Neural cell (in vitro differentiated cells): ENCODE measurements around the gene OR2S2. TPM values are rescaled to one million over a fixed set of nuclear protein-coding genes. Genes with fewer than 3 reads are reported as not detected.

Source experiments
- H2AFZ ChIP-seq: fragments of 200-600, 300-800 bp; sonication (generic), shearing (Covaris generic); 2 replicates; pipeline ENCODE4 v1.6.0; 2014; ENCODE audit warnings: low read depth, mild to moderate bottlenecking, antibody characterized with exemption, low read length, moderate library complexity
- H3F3A ChIP-seq: fragments of 200-600 bp; shearing (Covaris generic); 2 replicates; pipeline ENCODE4 v1.6.1; 2016; ENCODE audit warnings: mild to moderate bottlenecking, moderate library complexity, mixed read lengths, antibody characterized with exemption, low read length; ENCODE audit not compliant: insufficient read depth, poor library complexity, severe bottlenecking
- H3K27ac ChIP-seq: fragments of 200-600, 300-800 bp; sonication (generic), shearing (Covaris generic); 2 replicates; pipeline ENCODE4 v1.5.1; 2014; ENCODE audit warnings: mild to moderate bottlenecking, low read length, moderate library complexity
- H3K27me3 ChIP-seq: fragments of 300-800, 200-600 bp; sonication (generic), shearing (Covaris generic); 2 replicates; pipeline ENCODE4 v1.6.0; 2014; ENCODE audit warnings: mild to moderate bottlenecking, low read depth, low read length, moderate library complexity; ENCODE audit not compliant: insufficient read depth
- H3K36me3 ChIP-seq: fragments of 300-800, 200-600 bp; sonication (generic), shearing (Covaris generic); 2 replicates; pipeline ENCODE4 v1.5.1; 2014; ENCODE audit warnings: mild to moderate bottlenecking, antibody characterized with exemption, low read length, moderate library complexity; ENCODE audit not compliant: insufficient read depth
- H3K4me2 ChIP-seq: fragments of 300-800, 200-600 bp; sonication (generic), shearing (Covaris generic); 2 replicates; pipeline ENCODE4 v1.6.0; 2014; ENCODE audit warnings: mild to moderate bottlenecking, low read length
- H3K4me3 ChIP-seq: fragments of 300-800, 200-600 bp; sonication (generic), shearing (Covaris generic); 2 replicates; pipeline ENCODE4 v1.5.1; 2014; ENCODE audit warnings: mild to moderate bottlenecking, low read length, moderate library complexity
- H3K79me2 ChIP-seq: fragments of 200-600 bp; shearing (Covaris generic); replicated peaks from 2 replicates; pipeline ENCODE4 v1.6.0; 2014; ENCODE audit warnings: mild to moderate bottlenecking, low read length, moderate library complexity; ENCODE audit not compliant: insufficient read depth
- H3K9ac ChIP-seq: fragments of 300-800, 200-600 bp; sonication (generic), shearing (Covaris generic); 2 replicates; pipeline ENCODE4 v1.6.1; 2016; ENCODE audit warnings: mild to moderate bottlenecking, low read length, mixed read lengths
- H3K9me2 ChIP-seq: fragments of 200-600 bp; shearing (Covaris generic); 2 replicates; pipeline ENCODE4 v1.6.1; 2016; ENCODE audit warnings: mild to moderate bottlenecking, low read length, mixed read lengths; ENCODE audit not compliant: insufficient read depth
- H3K9me3 ChIP-seq: fragments of 200-600, 300-800 bp; sonication (generic), shearing (Covaris generic); 2 replicates; pipeline ENCODE4 v1.6.1; 2016; ENCODE audit warnings: mild to moderate bottlenecking, mixed run types, low read length, moderate library complexity, mixed read lengths
- H4K20me1 ChIP-seq: fragments of 200-600 bp; shearing (Covaris generic); 2 replicates; pipeline ENCODE4 v1.6.1; 2016; ENCODE audit warnings: mild to moderate bottlenecking, mixed run types; ENCODE audit not compliant: insufficient read depth
- CTCF ChIP-seq: fragments of 450-650 bp; IDR thresholded peaks from 2 replicates; pipeline ENCODE4 v1.5.1; 2014; ENCODE audit warnings: antibody characterized with exemption, mild to moderate bottlenecking, moderate library complexity; ENCODE audit not compliant: poor library complexity, severe bottlenecking
- EP300 ChIP-seq: fragments of 450-650 bp; conservative IDR thresholded peaks from 2 replicates; pipeline ENCODE4 v1.6.1; 2014; ENCODE audit warnings: antibody characterized with exemption, mild to moderate bottlenecking, moderate library complexity; ENCODE audit not compliant: poor library complexity, severe bottlenecking
- EZH2 ChIP-seq: fragments of 200-600, 300-800 bp; shearing (Covaris generic), sonication (generic); IDR thresholded peaks from 2 replicates; pipeline ENCODE4 v1.6.1; 2014; ENCODE audit warnings: antibody characterized with exemption, low read length, borderline replicate concordance, mild to moderate bottlenecking; ENCODE audit not compliant: insufficient read depth, poor library complexity, severe bottlenecking
- MXI1 ChIP-seq: fragments of 450-650 bp; conservative IDR thresholded peaks from 2 replicates; pipeline ENCODE4 v1.6.1; 2014; ENCODE audit warnings: antibody characterized with exemption, mild to moderate bottlenecking; ENCODE audit not compliant: poor library complexity, severe bottlenecking
- POLR2AphosphoS5 ChIP-seq: IDR thresholded peaks from 2 replicates; pipeline ENCODE4 v1.6.1; 2012
- REST ChIP-seq: IDR thresholded peaks from 2 replicates; pipeline ENCODE4 v1.6.1; 2012; ENCODE audit warnings: borderline replicate concordance
- SMC3 ChIP-seq: fragments of 450-650 bp; conservative IDR thresholded peaks from 2 replicates; pipeline ENCODE4 v1.6.1; 2014; ENCODE audit warnings: antibody characterized with exemption, mild to moderate bottlenecking, moderate library complexity; ENCODE audit not compliant: poor library complexity
- TAF1 ChIP-seq: IDR thresholded peaks from 2 replicates; pipeline ENCODE4 v1.6.1; 2012; ENCODE audit warnings: low read depth
- polyA plus RNA-seq: library from polyadenylated mRNA; depleted of rRNA; stranded (reverse); fragments of >200 nt; gene quantifications from 2 replicates; pipeline ENCODE4 v1.2.3, GENCODE V29; 2014

OR2S2 gene
- polyA plus RNA-seq, 1 donor from 2014 or later, result not detected

- H3K79me2 ChIP-seq, result no peaks in the 10 kb centered on the region
- no peaks in the 10 kb centered on the region for H4K20me1 ChIP-seq
- H3K27ac ChIP-seq, result no peak overlapping the region
- H3K9me2 ChIP-seq, result no peaks in the 10 kb centered on the region
- H3K9me3 ChIP-seq, result no peaks in the 10 kb centered on the region
- no peaks in the 10 kb centered on the region for H3K36me3 ChIP-seq
- no peaks in the 10 kb centered on the region for H3K27me3 ChIP-seq
- no peak overlapping the region for H3K9ac ChIP-seq
- TF ChIP-seq EZH2 (no peak), SMC3 (no peak), POLR2AphosphoS5 (no peak), REST (no peak), CTCF (no peak), MXI1 (no peak), EP300 (no peak), TAF1 (no peak)
- no peak overlapping the region for H2AFZ ChIP-seq
- no peaks in the 10 kb centered on the region for H3F3A ChIP-seq
- H3K4me2 ChIP-seq, result no peak overlapping the region
- no peak overlapping the region for H3K4me3 ChIP-seq
Observed at GRCh38 chr9:35960039-35960655, 2.2 kb upstream of the OR2S2 start.

GRCh38 chr9:35956651-35957050 is 1.3 kb downstream of the OR2S2 start:
- no peaks in the 10 kb centered on the region for H3K9me2 ChIP-seq
- no peak overlapping the region for H3K9ac ChIP-seq
- TF ChIP-seq CTCF, result no peak
- H3K9me3 ChIP-seq, result no peaks in the 10 kb centered on the region
- no peak overlapping the region for H2AFZ ChIP-seq
- no peaks in the 10 kb centered on the region for H3K79me2 ChIP-seq
- H3K27ac ChIP-seq, result no peak overlapping the region
- H3K36me3 ChIP-seq, result no peaks in the 10 kb centered on the region
- no peak overlapping the region for H3K4me2 ChIP-seq
- peaks cover 19% of the 10 kb centered on the region for H3K27me3 ChIP-seq
- H3K4me3 ChIP-seq, result no peak overlapping the region
- H4K20me1 ChIP-seq, result no peaks in the 10 kb centered on the region
- H3F3A ChIP-seq, result no peaks in the 10 kb centered on the region
